ENCODE data around the gene OR52R1. TPM values are rescaled to one million over a fixed set of nuclear protein-coding genes. Genes with fewer than 3 reads are reported as not detected.

OR52R1 gene
- not detected in 2 replicates for total RNA-seq

- Histone ChIP-seq H3K4me3 (ENCODE audit: low read depth, low read length) (no peak within 1 kb of the TSS), H3K36me3 (ENCODE audit: control insufficient read depth, insufficient read depth, low read length) (no peaks in the 10 kb centered on the region), H3K27me3 (ENCODE audit: control insufficient read depth, insufficient read depth, low read length) (no peaks in the 10 kb centered on the region)
- no peak for TF ChIP-seq CTCF (IDR thresholded peaks at IDR 0.05; ENCODE audit: insufficient read depth, low read length, severe bottlenecking)
- FAIRE-seq, result no peak
- DNase-seq (ENCODE audit: low read depth), result no peak
These were observed at the start of gene OR52R1 for GRCh38 chr11:4804280-4804679. TSS of gene OR52R1 (minus strand) at chr11:4804380. CDS start at chr11:4804380, 0 bp downstream.

DNA sequence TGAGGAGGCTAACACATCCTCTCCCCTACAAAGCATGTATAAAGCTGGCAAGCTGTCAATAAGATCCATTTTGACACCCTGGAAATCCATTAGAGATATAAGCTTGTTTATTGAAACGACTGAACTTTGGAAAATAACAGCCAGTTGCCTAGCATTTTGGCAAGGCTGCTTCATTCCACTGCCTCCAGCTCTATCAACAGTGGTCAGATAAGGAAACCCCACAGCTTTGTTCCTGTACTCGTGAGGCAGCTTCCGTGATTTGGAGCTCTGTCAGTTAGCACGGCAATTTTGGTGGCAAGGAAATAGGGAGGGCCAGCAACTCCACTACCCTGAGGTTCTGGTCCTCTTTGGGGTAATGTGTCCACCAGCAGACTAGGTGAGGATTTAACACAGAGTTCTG lies 46.9 kb upstream of the OR52R1 start:
- H3K4me3 ChIP-seq (ENCODE audit: low read depth, low read length), result no peak overlapping the region
- no peak for TF ChIP-seq CTCF (IDR thresholded peaks at IDR 0.05; ENCODE audit: insufficient read depth, low read length, severe bottlenecking)
- H3K27me3 ChIP-seq (ENCODE audit: control insufficient read depth, insufficient read depth, low read length), result no peaks in the 10 kb centered on the region
- H3K36me3 ChIP-seq (ENCODE audit: control insufficient read depth, insufficient read depth, low read length), result no peaks in the 10 kb centered on the region
- DNase-seq (ENCODE audit: low read depth), result no peak
- FAIRE-seq, result no peak

DNA sequence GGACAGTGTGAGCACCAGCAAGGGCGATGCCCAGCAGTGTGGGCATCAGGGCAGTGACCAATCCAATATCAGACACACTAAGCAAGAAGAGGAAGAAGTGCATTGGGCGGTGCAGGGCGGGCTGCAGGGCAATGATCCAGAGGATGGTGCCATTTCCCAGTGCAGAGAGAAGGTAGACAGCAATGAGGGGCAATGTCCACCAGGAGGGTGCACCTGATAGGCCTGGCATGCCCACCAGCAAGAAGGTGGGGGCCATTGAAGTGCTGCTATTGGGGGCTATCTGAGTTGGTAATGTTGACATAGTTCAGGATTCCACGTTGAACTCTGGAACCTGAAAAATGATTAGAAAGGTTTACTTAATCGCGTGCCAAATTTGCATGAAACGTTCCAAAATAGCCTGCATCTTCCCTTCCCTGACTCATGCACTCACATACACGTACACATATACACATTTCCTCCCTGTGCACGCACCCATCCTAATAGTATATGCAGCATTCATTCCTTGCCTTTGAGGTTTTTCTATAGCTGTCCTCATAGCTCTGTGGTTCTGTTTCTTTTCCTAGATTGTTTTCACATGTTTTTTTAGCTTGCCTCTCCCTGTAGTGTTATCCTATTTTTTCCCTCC lies 44.8 kb upstream of the OR52R1 start, which contains the start of gene OR51S1:
TSS of gene OR51S1 (minus strand) at position 301 of the 625 bp plus-strand sequence. CDS start at position 301, 0 bp downstream.
- Histone ChIP-seq H3K36me3 (ENCODE audit: control insufficient read depth, insufficient read depth, low read length) (no peaks in the 10 kb centered on the region), H3K27me3 (ENCODE audit: control insufficient read depth, insufficient read depth, low read length) (no peaks in the 10 kb centered on the region), H3K4me3 (ENCODE audit: low read depth, low read length) (no peak within 1 kb of the TSS)
- FAIRE-seq (no peak), DNase-seq (ENCODE audit: low read depth) (no peak)
- no peak for TF ChIP-seq CTCF (IDR thresholded peaks at IDR 0.05; ENCODE audit: insufficient read depth, low read length, severe bottlenecking)

GRCh38 chr11:4839851-4840549 lies 35.8 kb upstream of the OR52R1 start:
- TF ChIP-seq CTCF (IDR thresholded peaks at IDR 0.05; ENCODE audit: insufficient read depth, low read length, severe bottlenecking), result no peak
- FAIRE-seq, result no peak

GRCh38 chr11:4830909-4831308 lies 26.7 kb upstream of the OR52R1 start:
- H3K27me3 ChIP-seq (ENCODE audit: control insufficient read depth, insufficient read depth, low read length), result no peaks in the 10 kb centered on the region
- TF ChIP-seq CTCF (IDR thresholded peaks at IDR 0.05; ENCODE audit: insufficient read depth, low read length, severe bottlenecking), result no peak
- DNase-seq (ENCODE audit: low read depth) (no peak), FAIRE-seq (no peak)
- H3K36me3 ChIP-seq (ENCODE audit: control insufficient read depth, insufficient read depth, low read length), result no peaks in the 10 kb centered on the region
- no peak overlapping the region for H3K4me3 ChIP-seq (ENCODE audit: low read depth, low read length)

More at GRCh38 chr11:4839851-4840549, 35.8 kb upstream of the OR52R1 start:
- Histone ChIP-seq H3K36me3 (ENCODE audit: control insufficient read depth, insufficient read depth, low read length) (no peaks in the 10 kb centered on the region), H3K27me3 (ENCODE audit: control insufficient read depth, insufficient read depth, low read length) (no peaks in the 10 kb centered on the region), H3K4me3 (ENCODE audit: low read depth, low read length) (no peak overlapping the region)
- DNase-seq (ENCODE audit: low read depth), result no peak
